ENCODE data around the gene FGF1. TPM values are rescaled to one million over a fixed set of nuclear protein-coding genes. Genes with fewer than 3 reads are reported as not detected.

The FGF1 gene
- 3.3 and 12.5 TPM in 2 replicates for total RNA-seq

GRCh38 chr5:142685418-142686209, at the start of gene FGF1:
TSS of gene FGF1 (minus strand) at chr5:142686090. CDS start at chr5:142614127, 71,963 bp downstream.

Other genes starting within 250 kb of the FGF1 start
- 3.6 and 3.8 TPM in 2 replicates for gene ARHGAP26, start 84.3 kb upstream of the FGF1 start, total RNA-seq